Ovary (tissue), 9 donors: ENCODE results near the gene COL27A1. TPM values are rescaled to one million over a fixed set of nuclear protein-coding genes. Genes with fewer than 3 reads are reported as not detected.

ENCODE experiments used
- DNase-seq, 5 donors: peaks; one replicate each; pipeline ENCODE4 v3.0.0-alpha.2; 2019 to 2020
- H3K27ac ChIP-seq, 2 donors: fragments of 200-600 bp; one replicate each; pipeline versions ENCODE4 v1.5.1 to v1.8.0; 2019 to 2022
- H3K27me3 ChIP-seq: fragments of 200-600 bp; one replicate; pipeline ENCODE4 v1.8.0; 2022
- H3K36me3 ChIP-seq: fragments of 200-600 bp; sonication (generic); one replicate; pipeline ENCODE4 v1.5.1; 2019
- H3K4me1 ChIP-seq: one replicate; pipeline ENCODE4 v1.8.1; 2013; ENCODE audit warnings: mild to moderate bottlenecking, moderate library complexity; ENCODE audit not compliant: insufficient read depth
- H3K4me3 ChIP-seq: fragments of 200-600 bp; sonication (generic); one replicate; pipeline ENCODE4 v1.5.1; 2017
- H3K9me3 ChIP-seq, 2 donors: fragments of 200-600 bp in 1 of 2; sonication (generic) in 1 of 2; one replicate each; pipeline versions ENCODE4 v1.5.1 to v1.8.1; 2013 to 2019; ENCODE audit warnings: mild to moderate bottlenecking in 1 of 2, moderate library complexity in 1 of 2
- EP300 ChIP-seq: sonication (generic); formaldehyde crosslinking; IDR thresholded peaks from one replicate; pipeline ENCODE4 v1.6.1; 2017; ENCODE audit warnings: antibody characterized with exemption
- POLR2A ChIP-seq: fragments of 450-650 bp; IDR thresholded peaks from one replicate; pipeline ENCODE4 v1.6.1; 2017; ENCODE audit warnings: antibody characterized with exemption, mild to moderate bottlenecking, moderate library complexity
- WGBS, 3 donors: extraction: QIAGEN DNeasy Blood & Tissue Kit in 1 of 3; methylation state at CpG; one replicate each; pipeline versions ENCODE4 v1.1.5 to v1.1.7; 2013 to 2017; 5-methylcytosine and 5-hydroxymethylcytosine counted together
- intact Hi-C, 4 donors: fragments of 100-400 bp; cut with DNase I; formaldehyde crosslinking; loops; one replicate each; pipeline versions ENCODE4 v1.11.0 to v1.15.1; 2022 to 2023
- polyA plus RNA-seq, 2 donors: library from polyadenylated mRNA; stranded (reverse); fragments of 200-250 nt in 1 of 2; fragments of 350-450 nt in 1 of 2; fragmentation: Illumina TruSeq in 1 of 2; extraction: RNeasy Lipid Tissue Mini Kit (QIAGEN cat#74804) in 1 of 2; gene quantifications; one replicate each; pipeline ENCODE4 v1.2.3, GENCODE V29; 2013 to 2014
- total RNA-seq, 7 donors: library from RNA; depleted of rRNA in 2 of 7; stranded (reverse); fragments of >200 nt in 2 of 7; fragmentation: NEBNext Ultra II Directional in 3 of 7; extraction: Animal tissue kit (Norgen Biotek cat#: 25700) in 3 of 7; gene quantifications; one replicate each; pipeline versions ENCODE4 v1.1.0 to v1.2.4, GENCODE V29; 2016 to 2023
- TF ChIP-seq, protein P1 (sequence below), 3 donors: fragments of 450-650 bp in 2 of 3; fragments of 200-600 bp in 1 of 3; IDR thresholded peaks; one replicate each; pipeline versions ENCODE4 v1.5.1 to v1.8.0; 2016 to 2022; ENCODE audit warnings: antibody characterized with exemption in 3 of 3, mild to moderate bottlenecking in 1 of 3
- donor health status: DM: no; HTN: no; CAD: no; lungs with moderate emphysema.
- donor health status: DM: no; HTN: no; CAD: no.
- donor health status: Bipolar disorder and iron deficiency.
- donor health status: DM: yes; HTN: yes; CAD: no.
- donor health status: DM: no; HTN: no; CAD: no.
- donor health status: DM: yes; HTN: yes; CAD: no.

Gene COL27A1
- total and polyA plus RNA-seq, 9 donors: 5.2 to 91.2 (median 16.8) TPM

DNA sequence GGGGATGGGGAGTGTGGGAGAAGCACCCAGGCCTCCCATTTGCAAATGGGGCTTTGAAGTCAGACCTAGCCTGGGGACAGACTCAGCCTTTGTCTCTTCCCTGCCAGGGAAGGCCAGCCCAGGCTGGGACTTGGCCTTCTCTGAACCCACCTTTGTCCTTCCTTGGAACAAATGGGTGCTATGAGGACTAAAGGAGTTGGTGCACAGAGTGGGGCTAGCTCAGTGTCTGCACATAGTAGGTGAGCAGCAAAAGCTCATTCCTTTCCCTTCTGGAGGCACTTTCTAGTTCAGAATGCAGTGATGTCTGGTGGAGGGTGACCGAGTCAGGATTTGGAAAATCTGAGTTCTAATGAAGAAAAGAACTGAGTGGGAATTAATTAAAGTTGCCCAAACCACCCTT, 37.2 kb downstream of the COL27A1 start:
- H3K27ac ChIP-seq: no peak overlapping the region
- intact Hi-C loops: loop anchor here in 1 of 4 donors (10.0 kb wide), 1 partner anchor 62 kb away; no protein-coding TSS in a partner anchor
- H3K27me3 ChIP-seq: no peaks in the 10 kb centered on the region
- peaks cover 0 to 3% of the 10 kb centered on the region in 2 donors for H3K9me3 ChIP-seq
- TF ChIP-seq, protein P1, sequence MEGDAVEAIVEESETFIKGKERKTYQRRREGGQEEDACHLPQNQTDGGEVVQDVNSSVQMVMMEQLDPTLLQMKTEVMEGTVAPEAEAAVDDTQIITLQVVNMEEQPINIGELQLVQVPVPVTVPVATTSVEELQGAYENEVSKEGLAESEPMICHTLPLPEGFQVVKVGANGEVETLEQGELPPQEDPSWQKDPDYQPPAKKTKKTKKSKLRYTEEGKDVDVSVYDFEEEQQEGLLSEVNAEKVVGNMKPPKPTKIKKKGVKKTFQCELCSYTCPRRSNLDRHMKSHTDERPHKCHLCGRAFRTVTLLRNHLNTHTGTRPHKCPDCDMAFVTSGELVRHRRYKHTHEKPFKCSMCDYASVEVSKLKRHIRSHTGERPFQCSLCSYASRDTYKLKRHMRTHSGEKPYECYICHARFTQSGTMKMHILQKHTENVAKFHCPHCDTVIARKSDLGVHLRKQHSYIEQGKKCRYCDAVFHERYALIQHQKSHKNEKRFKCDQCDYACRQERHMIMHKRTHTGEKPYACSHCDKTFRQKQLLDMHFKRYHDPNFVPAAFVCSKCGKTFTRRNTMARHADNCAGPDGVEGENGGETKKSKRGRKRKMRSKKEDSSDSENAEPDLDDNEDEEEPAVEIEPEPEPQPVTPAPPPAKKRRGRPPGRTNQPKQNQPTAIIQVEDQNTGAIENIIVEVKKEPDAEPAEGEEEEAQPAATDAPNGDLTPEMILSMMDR (IDR thresholded peaks at IDR 0.05): no peak
- TF ChIP-seq POLR2A (no peak), EP300 (no peak)
- no peaks in the 10 kb centered on the region for H3K4me1 ChIP-seq
- 90 to 100% (median 100%) methylated on average over 1 of the region's 1 CpG for WGBS, 3 donors
- H3K4me3 ChIP-seq: no peak overlapping the region
- no peak for DNase-seq
- H3K36me3 ChIP-seq: no peaks in the 10 kb centered on the region

DNA sequence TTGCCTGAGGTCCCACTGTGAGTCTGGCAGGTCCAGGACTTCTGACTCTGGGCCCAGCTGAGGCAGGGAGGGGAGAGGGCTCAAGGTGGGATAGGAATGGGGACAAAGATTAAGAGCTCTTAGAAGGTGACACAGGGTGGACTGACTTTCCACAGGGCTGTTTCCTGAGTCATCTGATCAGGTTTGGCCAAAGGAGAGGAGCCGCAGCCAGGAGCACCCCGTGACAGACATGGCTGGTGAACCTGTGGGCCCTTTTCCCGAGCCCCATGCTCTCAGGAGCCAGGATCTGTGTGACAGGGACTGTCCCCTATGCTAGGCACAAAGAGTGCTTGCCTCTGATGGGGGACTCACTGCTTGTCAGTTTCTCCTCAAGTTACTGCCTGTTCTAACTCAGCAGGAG, 37.8 kb downstream of the COL27A1 start:
- Histone ChIP-seq H3K36me3 (no peaks in the 10 kb centered on the region), H3K27me3 (no peaks in the 10 kb centered on the region), H3K4me1 (no peaks in the 10 kb centered on the region), H3K27ac (no peak overlapping the region), H3K4me3 (no peak overlapping the region), H3K9me3 (peaks cover 0 to 3% of the 10 kb centered on the region in 2 donors)
- WGBS, 3 donors: 89 to 100% (median 97%) methylated on average over 3 of the region's 3 CpGs
- no peak for DNase-seq
- intact Hi-C loops: loop anchor here in 1 of 4 donors (10.0 kb wide), 1 partner anchor 62 kb away; no protein-coding TSS in a partner anchor
- TF ChIP-seq POLR2A (no peak), EP300 (no peak)
- TF ChIP-seq, protein P1 (IDR thresholded peaks at IDR 0.05): no peak

DNA sequence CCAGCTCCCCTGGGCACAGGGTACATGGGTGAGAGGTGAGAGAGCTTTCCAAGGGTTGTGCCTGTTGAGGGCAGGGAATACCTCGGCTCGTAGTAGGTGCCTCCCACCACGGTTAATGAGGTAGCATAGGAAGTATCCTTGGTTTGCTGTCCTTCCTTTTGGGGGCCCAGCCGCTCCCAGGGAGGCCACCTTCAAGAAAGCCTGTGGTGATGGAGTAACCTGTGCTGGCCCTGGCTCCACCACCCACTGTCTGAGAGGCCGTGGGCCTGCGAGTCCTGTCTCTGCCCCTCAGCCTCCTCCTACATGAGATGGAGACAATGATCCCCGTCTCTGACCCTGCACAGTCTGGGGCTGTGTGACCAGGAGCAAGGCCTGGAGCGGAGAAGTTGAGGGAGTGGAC, 40.8 kb downstream of the COL27A1 start:
- WGBS, 3 donors: 95 to 97% (median 96%) methylated on average over 8 of the region's 8 CpGs
- H3K36me3 ChIP-seq: no peaks in the 10 kb centered on the region

DNA sequence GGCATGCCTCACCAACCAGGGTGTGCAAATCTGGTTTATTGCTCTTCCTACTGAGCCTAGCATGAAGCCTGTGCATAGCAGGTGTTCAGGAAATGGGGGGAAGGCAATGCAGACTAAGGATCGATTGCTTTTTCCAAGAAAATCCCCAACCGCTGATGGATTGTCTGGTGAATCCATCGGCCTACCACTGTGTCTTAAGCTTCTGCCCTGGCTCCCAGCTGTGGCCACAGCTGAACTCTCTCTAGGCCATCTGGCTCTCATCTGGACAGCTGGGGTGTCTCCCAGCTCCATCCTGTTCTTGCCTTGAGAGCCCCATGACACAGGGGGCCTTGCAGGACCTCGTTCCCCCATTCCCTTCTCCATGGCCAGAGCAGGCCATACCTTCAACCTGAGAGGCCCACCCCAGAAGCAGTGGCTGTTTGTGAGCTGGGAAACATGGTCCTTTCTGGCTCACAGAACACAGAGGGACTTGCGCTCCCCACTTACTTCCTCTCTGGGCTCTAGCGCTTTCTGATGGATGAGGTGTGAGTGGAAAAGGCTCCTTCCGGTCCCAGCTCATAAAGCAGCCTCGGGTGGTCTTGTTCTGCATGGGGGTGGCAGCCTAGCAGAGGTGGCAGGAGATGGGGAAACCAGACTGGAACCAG, 41.8 kb downstream of the COL27A1 start:
- no peaks in the 10 kb centered on the region for H3K36me3 ChIP-seq
- H3K27ac ChIP-seq: no peak overlapping the region
- no peaks in the 10 kb centered on the region for H3K9me3 ChIP-seq
- DNase-seq: no peak
- no peak overlapping the region for H3K4me3 ChIP-seq
- TF ChIP-seq POLR2A (no peak), EP300 (no peak)
- TF ChIP-seq, protein P1 (IDR thresholded peaks at IDR 0.05): no peak
- H3K4me1 ChIP-seq: peaks cover 2% of the 10 kb centered on the region
- intact Hi-C loops: loop anchor here in 1 of 4 donors (10.0 kb wide), 1 partner anchor 58 kb away; no protein-coding TSS in a partner anchor
- H3K27me3 ChIP-seq: no peaks in the 10 kb centered on the region
- WGBS, 3 donors: 65 to 82% (median 70%) methylated on average over 8 of the region's 8 CpGs

More for the DNA sequence above, 40.8 kb downstream of the COL27A1 start:
- Histone ChIP-seq H3K4me1 (no peaks in the 10 kb centered on the region), H3K4me3 (no peak overlapping the region), H3K9me3 (no peaks in the 10 kb centered on the region), H3K27me3 (no peaks in the 10 kb centered on the region), H3K27ac (no peak overlapping the region)
- intact Hi-C loops: loop anchor here in 1 of 4 donors (10.0 kb wide), 1 partner anchor 59 kb away; no protein-coding TSS in a partner anchor
- no peak for DNase-seq
- TF ChIP-seq, protein P1 (IDR thresholded peaks at IDR 0.05): no peak
